OCI-LY1 (cell line): ENCODE data around the gene FTO.

Experiments used
- H2AFZ ChIP-seq: fragments of 200-600 bp; sonication (generic), shearing (Covaris generic); 2 replicates; pipeline ENCODE4 v1.6.0; 2014; ENCODE audit warnings: antibody characterized with exemption, mild to moderate bottlenecking, low read length
- H3F3A ChIP-seq: fragments of 200-600 bp; sonication (generic), shearing (Covaris generic); 2 replicates; pipeline ENCODE4 v1.6.0; 2014; ENCODE audit warnings: mild to moderate bottlenecking, antibody characterized with exemption, low read length, moderate library complexity; ENCODE audit not compliant: insufficient read depth
- H3K27ac ChIP-seq: fragments of 200-600 bp; sonication (generic); 2 replicates; pipeline ENCODE4 v1.5.1; 2014; ENCODE audit warnings: low read length, mixed run types, mild to moderate bottlenecking, low read depth; ENCODE audit not compliant: poor library complexity, severe bottlenecking
- H3K27me3 ChIP-seq: fragments of 200-600 bp; sonication (generic); 2 replicates; pipeline ENCODE4 v1.6.0; 2014; ENCODE audit warnings: antibody characterized with exemption, mild to moderate bottlenecking, low read length, moderate library complexity; ENCODE audit not compliant: insufficient read depth
- H3K36me3 ChIP-seq: fragments of 200-600 bp; sonication (generic); 2 replicates; pipeline ENCODE4 v1.6.1; 2014; ENCODE audit warnings: mild to moderate bottlenecking, antibody characterized with exemption, low read length, moderate library complexity, mixed read lengths; ENCODE audit not compliant: insufficient read depth
- H3K4me1 ChIP-seq: fragments of 200-600 bp; sonication (generic); 2 replicates; pipeline ENCODE4 v1.5.1; 2014; ENCODE audit warnings: mild to moderate bottlenecking, low read length, moderate library complexity; ENCODE audit not compliant: insufficient read depth, severe bottlenecking
- H3K4me2 ChIP-seq: fragments of 200-600 bp; sonication (generic), shearing (Covaris generic); 2 replicates; pipeline ENCODE4 v1.6.1; 2014; ENCODE audit warnings: low read length
- H3K4me3 ChIP-seq: fragments of 200-600 bp; sonication (generic); 2 replicates; pipeline ENCODE4 v1.5.1; 2014; ENCODE audit warnings: low read length, low read depth, mild to moderate bottlenecking, mixed read lengths; ENCODE audit not compliant: poor library complexity, severe bottlenecking
- H3K79me2 ChIP-seq: fragments of 200-600 bp; shearing (Covaris generic); 2 replicates; pipeline ENCODE4 v1.6.1; 2016; ENCODE audit warnings: mixed run types, low read length, mixed read lengths; ENCODE audit not compliant: insufficient read depth
- H3K9ac ChIP-seq: fragments of 200-600 bp; sonication (generic), shearing (Covaris generic); 2 replicates; pipeline ENCODE4 v1.6.1; 2014; ENCODE audit warnings: mild to moderate bottlenecking, low read length, mixed read lengths
- H3K9me2 ChIP-seq: fragments of 200-600 bp; sonication (generic), shearing (Covaris generic); 2 replicates; pipeline ENCODE4 v1.6.1; 2014; ENCODE audit warnings: low read depth, mild to moderate bottlenecking, low read length, mixed read lengths
- H3K9me3 ChIP-seq: fragments of 200-600 bp; shearing (Covaris generic); 2 replicates; pipeline ENCODE4 v1.6.1; 2014; ENCODE audit warnings: low read length, mixed read lengths
- H4K20me1 ChIP-seq: fragments of 200-600 bp; sonication (generic), shearing (Covaris generic); 2 replicates; pipeline ENCODE4 v1.6.0; 2016; ENCODE audit warnings: mild to moderate bottlenecking, low read length; ENCODE audit not compliant: insufficient read depth
- CTCF ChIP-seq: fragments of 200-600 bp; sonication (generic), shearing (Covaris generic); IDR thresholded peaks from 2 replicates; pipeline ENCODE4 v1.5.1; 2017; ENCODE audit warnings: mild to moderate bottlenecking, antibody characterized with exemption, low read length, moderate library complexity, mixed read lengths
- EZH2 ChIP-seq: fragments of 200-600 bp; sonication (generic), shearing (Covaris generic); IDR thresholded peaks from 2 replicates; pipeline ENCODE4 v1.8.0; 2017; ENCODE audit warnings: borderline replicate concordance, mixed run types, mild to moderate bottlenecking, antibody characterized with exemption, low read length, moderate library complexity, mixed read lengths

FTO gene

DNA sequence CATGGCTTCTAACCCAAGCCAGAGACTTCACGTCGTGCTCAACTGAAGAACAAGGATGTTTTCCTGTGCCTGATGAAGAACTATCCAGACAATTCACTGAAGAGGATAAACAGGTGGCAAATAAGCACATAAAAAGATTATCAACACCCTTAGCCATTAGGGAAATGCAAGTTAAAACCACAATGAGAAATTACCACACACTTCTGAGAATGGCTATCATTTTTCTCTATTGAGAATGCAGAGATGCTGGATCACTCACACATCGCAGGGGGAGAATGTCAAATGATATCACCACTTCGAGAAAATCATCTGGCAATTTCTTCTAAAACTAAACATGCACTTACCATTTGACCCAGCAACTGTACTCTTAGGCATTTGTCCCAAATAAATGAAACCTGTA is 419.8 kb downstream of the FTO start:
- no peaks in the 10 kb centered on the region for H3K27me3 ChIP-seq
- H3K27ac ChIP-seq, result no peak overlapping the region
- H3K36me3 ChIP-seq, result no peaks in the 10 kb centered on the region
- H3K4me3 ChIP-seq, result no peak overlapping the region
- H3K9ac ChIP-seq, result no peak overlapping the region
- H3K4me1 ChIP-seq, result no peaks in the 10 kb centered on the region
- no peaks in the 10 kb centered on the region for H3K9me3 ChIP-seq
- H4K20me1 ChIP-seq, result no peaks in the 10 kb centered on the region
- no peak overlapping the region for H3K4me2 ChIP-seq
- no peaks in the 10 kb centered on the region for H3K79me2 ChIP-seq
- H3F3A ChIP-seq, result no peaks in the 10 kb centered on the region
- H2AFZ ChIP-seq, result no peak overlapping the region
- TF ChIP-seq EZH2 (no peak), CTCF (no peak)
- H3K9me2 ChIP-seq, result no peaks in the 10 kb centered on the region

- Histone ChIP-seq H3K4me1 (no peaks in the 10 kb centered on the region), H3K9me2 (no peaks in the 10 kb centered on the region), H3K27ac (no peak overlapping the region), H3K4me3 (no peak overlapping the region), H3K4me2 (no peak overlapping the region), H2AFZ (no peak overlapping the region), H3K36me3 (no peaks in the 10 kb centered on the region), H3K9me3 (no peaks in the 10 kb centered on the region), H3K27me3 (no peaks in the 10 kb centered on the region), H4K20me1 (no peaks in the 10 kb centered on the region), H3K9ac (no peak overlapping the region), H3F3A (no peaks in the 10 kb centered on the region), H3K79me2 (no peaks in the 10 kb centered on the region)
- TF ChIP-seq EZH2 (no peak), CTCF (no peak)
Observed at GRCh38 chr16:54125751-54126655, 422.0 kb downstream of the FTO start.

DNA sequence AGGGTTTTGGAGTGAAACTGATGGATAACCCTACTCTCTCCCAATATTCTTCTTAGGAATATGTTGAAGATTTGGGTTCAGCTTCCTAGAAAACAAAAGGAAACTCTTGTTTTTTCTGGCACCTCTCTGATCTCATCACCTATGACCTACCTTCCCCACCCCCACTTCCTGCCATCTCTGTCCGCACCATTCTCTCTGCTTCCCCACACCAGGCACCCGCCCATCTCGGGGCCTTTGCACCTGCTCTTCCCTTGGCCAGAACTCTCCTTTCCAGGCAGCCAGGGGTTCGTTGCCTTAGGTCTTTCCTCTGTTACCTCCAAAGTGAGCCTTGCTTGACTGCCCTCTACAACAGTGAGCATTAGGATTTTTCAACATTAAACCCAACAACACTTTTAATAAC is 423.0 kb downstream of the FTO start:
- H3K79me2 ChIP-seq, result no peaks in the 10 kb centered on the region
- H3K9ac ChIP-seq, result no peak overlapping the region
- no peaks in the 10 kb centered on the region for H3K4me1 ChIP-seq
- no peaks in the 10 kb centered on the region for H3K9me3 ChIP-seq
- TF ChIP-seq CTCF (no peak), EZH2 (no peak)
- H2AFZ ChIP-seq, result no peak overlapping the region
- no peaks in the 10 kb centered on the region for H3K9me2 ChIP-seq
- no peaks in the 10 kb centered on the region for H3F3A ChIP-seq
- no peak overlapping the region for H3K4me3 ChIP-seq
- no peak overlapping the region for H3K27ac ChIP-seq
- no peak overlapping the region for H3K4me2 ChIP-seq
- H4K20me1 ChIP-seq, result no peaks in the 10 kb centered on the region
- H3K27me3 ChIP-seq, result no peaks in the 10 kb centered on the region
- H3K36me3 ChIP-seq, result no peaks in the 10 kb centered on the region
